Thoracic aorta (tissue), 2 donors: ENCODE results near the gene CCL17. TPM values are rescaled to one million over a fixed set of nuclear protein-coding genes. Genes with fewer than 3 reads are reported as not detected.

Source experiments
- ATAC-seq: fragments of 150-250 bp; one replicate; pipeline ENCODE4 v1.8.0; 2017; ENCODE audit warnings: low read depth; ENCODE audit not compliant: insufficient number of reproducible peaks, low FRiP score
- DNase-seq: peaks from one replicate; pipeline ENCODE4 v3.0.0-alpha.2; 2020; ENCODE audit warnings: low spot score
- H3K27ac ChIP-seq, 2 donors: fragments of 200-600 bp; sonication (generic); 1 replicate in 1 of 2; 2 replicates in 1 of 2; pipeline ENCODE4 v1.5.1; 2016; ENCODE audit warnings: mild to moderate bottlenecking in 2 of 2, moderate library complexity in 2 of 2
- H3K27me3 ChIP-seq: fragments of 200-600 bp; sonication (generic); replicated peaks from 2 replicates; pipeline ENCODE4 v1.6.0; 2016; ENCODE audit warnings: mild to moderate bottlenecking; ENCODE audit not compliant: insufficient read depth
- H3K36me3 ChIP-seq: fragments of 200-600 bp; sonication (generic); one replicate; pipeline ENCODE4 v1.5.1; 2016
- H3K4me1 ChIP-seq, 2 donors: fragments of 200-600 bp; sonication (generic); 1 replicate in 1 of 2; 2 replicates in 1 of 2; pipeline versions ENCODE4 v1.5.1 to v1.6.0; 2016; ENCODE audit warnings: low read depth in 2 of 2, mild to moderate bottlenecking in 1 of 2; ENCODE audit not compliant: control insufficient read depth in 1 of 2
- H3K4me3 ChIP-seq: fragments of 200-600 bp; sonication (generic); 2 replicates; pipeline ENCODE4 v1.5.1; 2016; ENCODE audit warnings: mild to moderate bottlenecking
- H3K9me3 ChIP-seq: fragments of 200-600 bp; sonication (generic); 2 replicates; pipeline ENCODE4 v1.5.1; 2016
- CTCF ChIP-seq: fragments of 200-600 bp; sonication (generic); IDR thresholded peaks from one replicate; pipeline ENCODE4 v1.5.1; 2019; ENCODE audit warnings: antibody characterized with exemption
- total RNA-seq, 2 donors: library from RNA; depleted of rRNA; stranded (reverse); fragments of >200 nt; gene quantifications; one replicate each; pipeline versions ENCODE4 v1.1.0 to v1.2.3, GENCODE V29; 2016

Gene CCL17
- total RNA-seq, 2 donors from 2014 or later: not detected

- Histone ChIP-seq H3K4me3 (no peak overlapping the region), H3K27me3 (no peaks in the 10 kb centered on the region), H3K4me1 (peaks cover 32 to 82% of the 10 kb centered on the region in 2 donors), H3K36me3 (peaks cover 31% of the 10 kb centered on the region), H3K27ac (peak overlapping the region; percentile 55 to 98), H3K9me3 (no peaks in the 10 kb centered on the region)
- TF ChIP-seq CTCF: no peak
- DNase-seq (no peak), ATAC-seq (no peak)
Observed at GRCh38 chr16:57380671-57381462, 23.7 kb upstream of the CCL17 start.

GRCh38 chr16:57381791-57382534 is 22.6 kb upstream of the CCL17 start:
- DNase-seq: no peak
- peak overlapping the region; percentile 55 to 98 for H3K27ac ChIP-seq
- peaks cover 31% of the 10 kb centered on the region for H3K36me3 ChIP-seq
- no peak for ATAC-seq
- no peak for TF ChIP-seq CTCF
- H3K27me3 ChIP-seq: no peaks in the 10 kb centered on the region
- H3K4me1 ChIP-seq: peaks cover 35 to 82% of the 10 kb centered on the region in 2 donors
- H3K4me3 ChIP-seq: no peak overlapping the region
- no peaks in the 10 kb centered on the region for H3K9me3 ChIP-seq

GRCh38 chr16:57382535-57383275 is 21.9 kb upstream of the CCL17 start:
- Histone ChIP-seq H3K4me3 (no peak overlapping the region), H3K9me3 (no peaks in the 10 kb centered on the region), H3K36me3 (peaks cover 31% of the 10 kb centered on the region), H3K4me1 (peaks cover 35 to 79% of the 10 kb centered on the region in 2 donors), H3K27ac (peak overlapping the region in 1 of 2 donors; percentile 56), H3K27me3 (no peaks in the 10 kb centered on the region)
- no peak for DNase-seq
- no peak for ATAC-seq
- TF ChIP-seq CTCF: no peak

- Histone ChIP-seq H3K27me3 (no peaks in the 10 kb centered on the region), H3K4me1 (peaks cover 35 to 71% of the 10 kb centered on the region in 2 donors), H3K36me3 (peaks cover 31% of the 10 kb centered on the region), H3K27ac (peak overlapping the region; percentile 44 to 56), H3K4me3 (no peak overlapping the region), H3K9me3 (no peaks in the 10 kb centered on the region)
- no peak for TF ChIP-seq CTCF
- ATAC-seq: no peak
- DNase-seq: no peak
Observed at GRCh38 chr16:57383276-57384247, 21.0 kb upstream of the CCL17 start.
